K562 (cell line): Measurements from ENCODE around the gene RARG. TPM values are rescaled to one million over a fixed set of nuclear protein-coding genes. Genes with fewer than 3 reads are reported as not detected.

Source experiments
- ASH1L ChIP-seq: fragments of 450-650 bp; IDR thresholded peaks from 2 replicates; pipeline ENCODE4 v1.6.1; 2018; ENCODE audit warnings: borderline replicate concordance, mild to moderate bottlenecking, low read depth; ENCODE audit not compliant: partially characterized antibody
- CHD1 ChIP-seq: fragments of 200-600 bp; sonication (generic); IDR thresholded peaks from one replicate; pipeline ENCODE4 v1.6.1; 2012; ENCODE audit warnings: mild to moderate bottlenecking, moderate library complexity, low read length, inconsistent platforms
- CREB3 ChIP-seq: fragments of 450-650 bp; conservative IDR thresholded peaks from 2 replicates; pipeline ENCODE4 v1.6.1; 2016; ENCODE audit warnings: missing genetic modification characterization, low read depth, mild to moderate bottlenecking, missing compliant biosample characterization, moderate library complexity
- DMBX1 ChIP-seq: fragments of 250-450 bp; sonication (Bioruptor Pico); IDR thresholded peaks from 2 replicates; pipeline ENCODE4 v1.8.0; 2022; ENCODE audit warnings: inconsistent platforms, mild to moderate bottlenecking, moderate library complexity, borderline replicate concordance
- ESRRA ChIP-seq: fragments of 450-650 bp; IDR thresholded peaks from 2 replicates; pipeline ENCODE4 v1.6.1; 2014; ENCODE audit warnings: low read depth, mild to moderate bottlenecking, moderate library complexity, borderline replicate concordance
- GMEB1 ChIP-seq: fragments of 250-450 bp; sonication (Bioruptor Pico); IDR thresholded peaks from 2 replicates; pipeline ENCODE4 v1.4.0; 2020; ENCODE audit warnings: mild to moderate bottlenecking
- JUND ChIP-seq, 2 experiments: IDR thresholded peaks; 2 replicates in 1 of 2; 3 replicates in 1 of 2; pipeline ENCODE4 v1.6.1; 2011; ENCODE audit warnings: borderline replicate concordance in 2 of 2, low read depth in 2 of 2, low read length in 2 of 2, improper control_type of control experiment in 1 of 2, missing biosample characterization in 1 of 2, missing genetic modification characterization in 1 of 2, missing genetic modification reagents in 1 of 2
- NUFIP1 ChIP-seq: fragments of 450-650 bp; IDR thresholded peaks from 2 replicates; pipeline ENCODE4 v1.6.1; 2018; ENCODE audit not compliant: partially characterized antibody
- PHF8 ChIP-seq: fragments of 200-600 bp; sonication (generic); IDR thresholded peaks from 2 replicates; pipeline ENCODE4 v1.6.1; 2012; ENCODE audit warnings: mixed run types, mild to moderate bottlenecking, inconsistent platforms, low read length, moderate library complexity, borderline replicate concordance
- PPARD ChIP-seq: fragments of 250-450 bp; sonication (Bioruptor Pico); IDR thresholded peaks from 2 replicates; pipeline ENCODE4 v1.8.0; 2022; ENCODE audit warnings: inconsistent platforms, mild to moderate bottlenecking, moderate library complexity
- RFX7 ChIP-seq: fragments of 250-450 bp; sonication (Bioruptor Pico); IDR thresholded peaks from 2 replicates; pipeline ENCODE4 v1.5.1; 2021; ENCODE audit warnings: mild to moderate bottlenecking
- TEAD1 ChIP-seq, 2 experiments: fragments of 450-650 bp in 1 of 2; sonication (generic) in 1 of 2; formaldehyde crosslinking; IDR thresholded peaks; 2 replicates each; pipeline versions ENCODE4 v1.4.0 to v1.8.0; 2020 to 2022; ENCODE audit warnings: mild to moderate bottlenecking in 2 of 2, missing genetic modification reagents in 1 of 2
- TSHZ1 ChIP-seq: fragments of 250-450 bp; sonication (Bioruptor Pico); IDR thresholded peaks from 2 replicates; pipeline ENCODE4 v1.4.0; 2020; ENCODE audit warnings: mild to moderate bottlenecking, moderate library complexity
- YY1 ChIP-seq, 3 experiments: IDR thresholded peaks; 2 replicates each; pipeline ENCODE4 v1.6.1; 2011; ENCODE audit warnings: low read length in 2 of 3, mild to moderate bottlenecking in 2 of 3, moderate library complexity in 2 of 3, borderline replicate concordance in 1 of 3, control low read depth in 1 of 3, low read depth in 1 of 3; ENCODE audit not compliant: insufficient read depth in 3 of 3, insufficient replicate concordance in 2 of 3, control insufficient read depth in 1 of 3, insufficient read length in 1 of 3; ENCODE audit errors: extremely low read depth in 1 of 3
- ZBED1 ChIP-seq: IDR thresholded peaks from 2 replicates; pipeline ENCODE4 v1.6.1; 2014
- ZBTB2 ChIP-seq: fragments of 450-650 bp; IDR thresholded peaks from 2 replicates; pipeline ENCODE4 v1.6.1; 2016; ENCODE audit warnings: antibody characterized with exemption
- ZNF282 ChIP-seq: sonication (generic); formaldehyde crosslinking; IDR thresholded peaks from 2 replicates; pipeline ENCODE4 v1.8.1; 2023; ENCODE audit warnings: missing genetic modification reagents
- ZNF75A ChIP-seq: fragments of 450-650 bp; formaldehyde crosslinking; IDR thresholded peaks from 2 replicates; pipeline ENCODE4 v1.4.0; 2020; ENCODE audit warnings: mild to moderate bottlenecking
- polyA plus RNA-seq, 8 experiments: library from polyadenylated mRNA; depleted of rRNA in 4 of 8; stranded (reverse) in 5 of 8; unstranded in 3 of 8; fragments of >200 nt; fragmentation: Nextera tagmentation in 2 of 8; fragmentation: Illumina TruSeq in 1 of 8; extraction: Ambion mirVana in 2 of 8; extraction: Trizol in 1 of 8; gene quantifications; 2 replicates each; pipeline versions ENCODE4 v1.2.1 to v1.2.3, GENCODE V29; 2011 to 2014; ENCODE audit warnings: inconsistent platforms in 1 of 8, missing spikeins in 1 of 8
- total RNA-seq, 7 experiments: library from RNA; depleted of rRNA in 6 of 7; stranded (reverse); fragments of >200 nt in 6 of 7; fragmentation: Illumina TruSeq in 2 of 7; extraction: Trizol in 2 of 7; gene quantifications; 2 replicates each; pipeline versions ENCODE4 v1.2.1 to v1.2.3, GENCODE V29; 2011 to 2021; ENCODE audit warnings: low replicate concordance in 1 of 7

RARG gene
- total and polyA plus RNA-seq, 9 of the 15 experiments (the other 6 are each of a cell fraction or from before 2014, with no cell fraction given): 0.18 to 7.6 (median 3.8) TPM

- no peak for TF ChIP-seq CHD1
- TF ChIP-seq TSHZ1: no peak
- TF ChIP-seq TEAD1 (CRISPR knock-in tag; IDR thresholded peaks at IDR 0.05): no peak
- no peak; the same call in 1 of the 2 replicates for TF ChIP-seq ZNF75A (CRISPR knock-in tag)
- no peak for TF ChIP-seq ZNF282 (CRISPR knock-in tag)
- TF ChIP-seq ZBTB2: peak; percentile 74; the same call in 1 of the 2 replicates
- TF ChIP-seq GMEB1 (CRISPR knock-in tag): no peak
- no peak for TF ChIP-seq CREB3 (tag)
- TF ChIP-seq ESRRA: no peak
- no peak for TF ChIP-seq NUFIP1
- peak; percentile 76 for TF ChIP-seq PHF8
- TF ChIP-seq ASH1L: no peak
- TF ChIP-seq ZBED1: no peak
- TF ChIP-seq DMBX1: no peak
- TF ChIP-seq RFX7: no peak
- peak in 1 of 3 experiments; percentile 49 for TF ChIP-seq YY1 (IDR thresholded peaks at IDR 0.05; ENCODE audit: borderline replicate concordance in 1 of 3, control insufficient read depth in 1 of 3, extremely low read depth in 1 of 3, insufficient read depth in 3 of 3, insufficient read length in 1 of 3, insufficient replicate concordance in 2 of 3, low read depth in 1 of 3, low read length in 2 of 3)
- no peak for TF ChIP-seq PPARD (CRISPR knock-in tag)
- TF ChIP-seq JUND (IDR thresholded peaks at IDR 0.05; ENCODE audit: borderline replicate concordance, low read depth, low read length): 0 out of 2 replicates have a peak, but pooled peaks have one; percentile 1
- TF ChIP-seq JUND (tag; IDR thresholded peaks at IDR 0.05; ENCODE audit: borderline replicate concordance, low read depth, low read length): no peak
Measured at GRCh38 chr12:53221203-53222080, 10.6 kb downstream of the RARG start (continued).
